GM19452 (cell line): ENCODE results near the gene CAPN5.
A peak's percentile ranks its signal among the peaks of the same experiment; 100 is the strongest.
"Not testable (repeated sequence)": the region's sequence is repeated elsewhere in the genome, so short reads cannot be mapped to it uniquely, and the experiment has no call there.

Experiments
- ATAC-seq: cut with Tn5 transposase; IDR thresholded peaks from one replicate; pipeline ENCODE4 v1.9.1; 2021; ENCODE audit not compliant: unreplicated experiment

CAPN5 gene

GRCh38 chr11:77042111-77042726, 24.6 kb upstream of the CAPN5 start:
- no peak for ATAC-seq

- no peak for ATAC-seq
Measured at GRCh38 chr11:77044356-77044755, 22.4 kb upstream of the CAPN5 start.

- ATAC-seq, result no peak
Measured at GRCh38 chr11:77044886-77045285, 21.9 kb upstream of the CAPN5 start.

GRCh38 chr11:77046060-77046501, 20.7 kb upstream of the CAPN5 start:
- no peak for ATAC-seq

GRCh38 chr11:77047007-77047927, 19.5 kb upstream of the CAPN5 start:
- ATAC-seq, result peak; percentile 77

- ATAC-seq, result not testable (repeated sequence)
Measured at GRCh38 chr11:77047928-77048446, 18.8 kb upstream of the CAPN5 start.

- no peak for ATAC-seq
Measured at GRCh38 chr11:77049026-77049425, 17.7 kb upstream of the CAPN5 start.

GRCh38 chr11:77051511-77051910, 15.3 kb upstream of the CAPN5 start:
- no peak for ATAC-seq

- ATAC-seq, result no peak
Measured at GRCh38 chr11:77052518-77052917, 14.3 kb upstream of the CAPN5 start.

- no peak for ATAC-seq
Measured at GRCh38 chr11:77053217-77054015, 13.4 kb upstream of the CAPN5 start.

GRCh38 chr11:77054084-77054483, 12.7 kb upstream of the CAPN5 start:
- no peak for ATAC-seq

GRCh38 chr11:77055101-77055561, 11.6 kb upstream of the CAPN5 start:
- no peak for ATAC-seq

- ATAC-seq, result no peak
Measured at GRCh38 chr11:77055913-77056312, 10.9 kb upstream of the CAPN5 start.

- no peak for ATAC-seq
Measured at GRCh38 chr11:77056814-77057402, 9.9 kb upstream of the CAPN5 start.

GRCh38 chr11:77057938-77058474, 8.8 kb upstream of the CAPN5 start:
- no peak for ATAC-seq

GRCh38 chr11:77058900-77059299, 7.9 kb upstream of the CAPN5 start:
- ATAC-seq, result no peak

GRCh38 chr11:77059806-77060205, 7.0 kb upstream of the CAPN5 start:
- ATAC-seq, result no peak

- no peak for ATAC-seq
Measured at GRCh38 chr11:77060234-77060633, 6.5 kb upstream of the CAPN5 start.

GRCh38 chr11:77061258-77061657, 5.5 kb upstream of the CAPN5 start:
- ATAC-seq, result not testable (repeated sequence)

- no peak for ATAC-seq
Measured at GRCh38 chr11:77062924-77063323, 3.8 kb upstream of the CAPN5 start.
